ENCODE results near the gene EVA1C. TPM values are rescaled to one million over a fixed set of nuclear protein-coding genes. Genes with fewer than 3 reads are reported as not detected.
A peak's percentile ranks its signal among the peaks of the same experiment; 100 is the strongest.

Gene EVA1C
- total and polyA plus RNA-seq, 10 of the 15 experiments (the other 5 are each of a cell fraction or from before 2014, with no cell fraction given) = 0.13 to 0.56 (median 0.34) TPM; not detected in 7

DNA sequence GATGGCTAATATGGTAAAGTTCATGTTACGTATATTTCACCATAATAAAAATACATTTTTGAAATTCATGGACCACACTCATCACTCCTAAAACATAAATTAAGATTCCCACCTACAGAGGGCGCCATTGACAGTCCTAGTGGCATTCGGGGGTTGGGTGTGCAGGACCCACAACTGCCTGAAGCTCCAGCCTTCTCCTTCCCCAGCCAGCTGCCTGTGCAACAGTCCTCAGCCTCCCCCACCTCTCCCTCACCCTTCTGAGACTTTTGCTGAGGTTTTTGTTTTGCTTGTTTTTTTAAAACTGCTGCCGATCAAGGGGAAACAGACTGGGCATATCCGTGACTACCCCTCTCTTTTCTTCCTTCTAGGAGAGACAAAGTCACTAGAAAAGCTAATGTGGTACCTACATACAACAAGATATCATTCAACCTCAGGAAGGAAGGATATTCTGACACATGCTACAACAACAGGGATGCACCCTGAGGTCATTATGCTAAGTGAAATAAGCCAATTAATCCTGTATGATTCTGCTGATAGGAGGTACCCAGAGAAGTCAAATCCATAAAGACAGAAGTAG is 9.2 kb upstream of the EVA1C start (continued):
- TF ChIP-seq, protein P1, sequence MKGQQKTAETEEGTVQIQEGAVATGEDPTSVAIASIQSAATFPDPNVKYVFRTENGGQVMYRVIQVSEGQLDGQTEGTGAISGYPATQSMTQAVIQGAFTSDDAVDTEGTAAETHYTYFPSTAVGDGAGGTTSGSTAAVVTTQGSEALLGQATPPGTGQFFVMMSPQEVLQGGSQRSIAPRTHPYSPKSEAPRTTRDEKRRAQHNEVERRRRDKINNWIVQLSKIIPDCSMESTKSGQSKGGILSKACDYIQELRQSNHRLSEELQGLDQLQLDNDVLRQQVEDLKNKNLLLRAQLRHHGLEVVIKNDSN (IDR thresholded peaks at IDR 0.05; ENCODE audit: borderline replicate concordance, extremely low read length, insufficient read depth, low read depth, low read length) = no peak
- TF ChIP-seq SMC3 (IDR thresholded peaks at IDR 0.05; ENCODE audit: borderline replicate concordance, low read length) (peak; percentile 43; the same call in 1 of the 2 replicates), CBX3 (IDR thresholded peaks at IDR 0.05; ENCODE audit: borderline replicate concordance, low read depth) (no peak), RAD21 (IDR thresholded peaks at IDR 0.05; ENCODE audit: insufficient read depth, low read depth, low read length) (peak; percentile 48; the same call in 1 of the 2 replicates)

DNA sequence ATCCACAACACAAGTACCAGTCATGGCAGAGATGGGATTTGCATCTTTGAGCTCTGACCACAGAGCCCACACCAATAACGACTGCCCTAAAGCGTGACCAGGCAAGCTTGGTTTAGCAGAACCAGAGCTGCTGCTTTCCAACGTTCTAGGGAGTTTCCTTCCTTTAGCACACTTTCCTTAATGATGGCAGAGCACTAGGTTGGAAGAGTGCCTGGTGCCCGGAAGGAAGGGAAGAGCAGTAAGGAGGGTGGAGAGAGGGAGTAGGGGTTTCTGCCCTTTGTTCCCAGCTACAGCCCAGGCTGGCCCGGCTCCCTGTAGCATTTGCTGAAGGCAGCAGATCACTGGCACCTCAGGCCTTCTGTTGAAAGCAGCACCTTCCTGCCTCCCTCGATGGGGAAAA is 6.1 kb upstream of the EVA1C start:
- no peak for TF ChIP-seq NRF1 (conservative IDR thresholded peaks at IDR 0.05; ENCODE audit: low read depth, low read length)
- no peak for TF ChIP-seq SP1 (IDR thresholded peaks at IDR 0.05; ENCODE audit: low read depth, low read length)
- no peak for TF ChIP-seq BCL11A (IDR thresholded peaks at IDR 0.05; ENCODE audit: low read depth, low read length)
- TF ChIP-seq TCF7 (IDR thresholded peaks at IDR 0.05; ENCODE audit: borderline replicate concordance) = no peak
- no peak for TF ChIP-seq NFXL1 (IDR thresholded peaks at IDR 0.05; ENCODE audit: borderline replicate concordance)
- TF ChIP-seq STAT1 (conservative IDR thresholded peaks at IDR 0.05) = no peak
- TF ChIP-seq, protein P2, sequence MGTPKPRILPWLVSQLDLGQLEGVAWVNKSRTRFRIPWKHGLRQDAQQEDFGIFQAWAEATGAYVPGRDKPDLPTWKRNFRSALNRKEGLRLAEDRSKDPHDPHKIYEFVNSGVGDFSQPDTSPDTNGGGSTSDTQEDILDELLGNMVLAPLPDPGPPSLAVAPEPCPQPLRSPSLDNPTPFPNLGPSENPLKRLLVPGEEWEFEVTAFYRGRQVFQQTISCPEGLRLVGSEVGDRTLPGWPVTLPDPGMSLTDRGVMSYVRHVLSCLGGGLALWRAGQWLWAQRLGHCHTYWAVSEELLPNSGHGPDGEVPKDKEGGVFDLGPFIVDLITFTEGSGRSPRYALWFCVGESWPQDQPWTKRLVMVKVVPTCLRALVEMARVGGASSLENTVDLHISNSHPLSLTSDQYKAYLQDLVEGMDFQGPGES (IDR thresholded peaks at IDR 0.05) = no peak
- no peak for TF ChIP-seq STAT3 (IDR thresholded peaks at IDR 0.05; ENCODE audit: low read depth, low read length)
- no peak for TF ChIP-seq NFIC (IDR thresholded peaks at IDR 0.05; ENCODE audit: low read depth, low read length)
- ChIA-PET CTCF (interaction anchor here (0.5 to 9.2 kb wide), 4 partner anchors 11 to 195 kb away, joined by 3 to 90 read pairs (median 18); no protein-coding TSS in a partner anchor), POLR2A (interaction anchor here (0.6 kb wide), 1 partner anchor 799 kb away, joined by 3 read pairs; no protein-coding TSS in a partner anchor), RAD21 (ENCODE audit: unreplicated experiment) (interaction anchor here (1.1 kb wide), 1 partner anchor 194 kb away, joined by 3 read pairs; no protein-coding TSS in a partner anchor), SMC1A (ENCODE audit: uncharacterized antibody, unreplicated experiment) (interaction anchor here (0.6 kb wide), 1 partner anchor 64 kb away, joined by 3 read pairs; no protein-coding TSS in a partner anchor)
- FAIRE-seq (no peak), ATAC-seq (no peak), DNase-seq (ENCODE audit: low read depth, low spot score) (no peak)
- in situ Hi-C loops (cut with MboI) = loop anchor here (10.0 kb wide), 1 partner anchor 198 kb away; no protein-coding TSS in a partner anchor
- intact Hi-C loops (cut with micrococcal nuclease; ENCODE audit: unreplicated experiment) = loop anchor here (10.0 kb wide), 1 partner anchor 158 kb away; no protein-coding TSS in a partner anchor
- no peak overlapping the region for H3K4me2 ChIP-seq (ENCODE audit: control insufficient read depth, insufficient read depth)
- no peak overlapping the region for H3K4me3 ChIP-seq
- BruUV-seq (replicated peaks) = no TSS peak
- no peaks in the 10 kb centered on the region for H3K36me3 ChIP-seq (ENCODE audit: control insufficient read depth in 2 of 2, insufficient read depth in 2 of 2, low read length in 1 of 2)
- no peak overlapping the region for H3K9ac ChIP-seq (ENCODE audit: control insufficient read depth, insufficient read depth, low read length)
- 24% methylated on average over 6 of the region's 6 CpGs for WGBS (ENCODE audit: insufficient coverage, insufficient replicate concordance, low lambda C conversion rate, missing lambda C conversion rate)
- H2AFZ ChIP-seq (ENCODE audit: control insufficient read depth, low read depth, low read length) = no peak overlapping the region
- H3K9me3 ChIP-seq (replicated peaks; ENCODE audit: control insufficient read depth, insufficient read depth, low read length) = no peaks in the 10 kb centered on the region
- no peak overlapping the region for H3K27ac ChIP-seq (ENCODE audit: control insufficient read depth, insufficient read depth)
- no peaks in the 10 kb centered on the region for H3K4me1 ChIP-seq (ENCODE audit: control insufficient read depth, insufficient read depth, low read length)
- H3K79me2 ChIP-seq (ENCODE audit: control insufficient read depth, insufficient read depth, low read length) = no peaks in the 10 kb centered on the region
- no peaks in the 10 kb centered on the region for H4K20me1 ChIP-seq (ENCODE audit: control insufficient read depth, insufficient read depth)
- H3K27me3 ChIP-seq (replicated peaks in 1 of 2; ENCODE audit: control insufficient read depth in 2 of 2, insufficient read depth in 2 of 2, low read length in 1 of 2) = peaks cover 0 to 1% of the 10 kb centered on the region in 2 experiments; a peak in 1 of 4 replicates
